Measurements from ENCODE around the gene OR5I1. TPM values are rescaled to one million over a fixed set of nuclear protein-coding genes. Genes with fewer than 3 reads are reported as not detected.

The OR5I1 gene
- total RNA-seq, 1 experiment from 2014 or later: not detected

- H3K36me3 ChIP-seq (ENCODE audit: insufficient read depth, low read length, poor library complexity, severe bottlenecking): no peaks in the 10 kb centered on the region
- ChIA-PET CTCF (no interaction called here), POLR2A (ENCODE audit: low non-redundant PET) (no interaction called here)
- no peaks in the 10 kb centered on the region for H3K4me1 ChIP-seq (ENCODE audit: insufficient read depth, low read length, poor library complexity, severe bottlenecking)
- DNase-seq (ENCODE audit: low spot score): no peak
- no TSS peak for BruUV-seq (replicated peaks)
- no peak overlapping the region for H3K4me3 ChIP-seq (ENCODE audit: low read depth, low read length, poor library complexity, severe bottlenecking)
- no peaks in the 10 kb centered on the region for H3K27me3 ChIP-seq (replicated peaks; ENCODE audit: insufficient read depth, low read depth, low read length, poor library complexity)
- intact Hi-C loops (cut with micrococcal nuclease; ENCODE audit: unreplicated experiment): no loop called here
- no peaks in the 10 kb centered on the region for H3K9me3 ChIP-seq (ENCODE audit: low read depth, low read length, poor library complexity, severe bottlenecking)
- TF ChIP-seq EZH2 (IDR thresholded peaks at IDR 0.05; ENCODE audit: borderline replicate concordance, low read depth, low read length, poor library complexity, severe bottlenecking) (no peak), CTCF (conservative IDR thresholded peaks at IDR 0.05; ENCODE audit: low read depth, low read length) (no peak)
- no peak overlapping the region for H3K27ac ChIP-seq (ENCODE audit: low read depth, low read length, poor library complexity, severe bottlenecking)
Observed at GRCh38 chr11:55949330-55949729, 13.1 kb upstream of the OR5I1 start.

GRCh38 chr11:55942785-55943392 lies 6.7 kb upstream of the OR5I1 start:
- peak; percentile 50 for DNase-seq (ENCODE audit: low spot score)
- ChIA-PET CTCF (no interaction called here), POLR2A (ENCODE audit: low non-redundant PET) (no interaction called here)
- BruUV-seq (replicated peaks): no TSS peak
- H3K9me3 ChIP-seq (ENCODE audit: low read depth, low read length, poor library complexity, severe bottlenecking): no peaks in the 10 kb centered on the region
- intact Hi-C loops (cut with micrococcal nuclease; ENCODE audit: unreplicated experiment): loop anchor here (1.0 kb wide), 1 partner anchor 840 kb away; no protein-coding TSS in a partner anchor
- H3K27me3 ChIP-seq (replicated peaks; ENCODE audit: insufficient read depth, low read depth, low read length, poor library complexity): no peaks in the 10 kb centered on the region
- no peak overlapping the region for H3K27ac ChIP-seq (ENCODE audit: low read depth, low read length, poor library complexity, severe bottlenecking)
- no peak overlapping the region for H3K4me3 ChIP-seq (ENCODE audit: low read depth, low read length, poor library complexity, severe bottlenecking)
- peak; percentile 67 for TF ChIP-seq CTCF (conservative IDR thresholded peaks at IDR 0.05; ENCODE audit: low read depth, low read length)
- no peak for TF ChIP-seq EZH2 (IDR thresholded peaks at IDR 0.05; ENCODE audit: borderline replicate concordance, low read depth, low read length, poor library complexity, severe bottlenecking)
- no peaks in the 10 kb centered on the region for H3K36me3 ChIP-seq (ENCODE audit: insufficient read depth, low read length, poor library complexity, severe bottlenecking)
- H3K4me1 ChIP-seq (ENCODE audit: insufficient read depth, low read length, poor library complexity, severe bottlenecking): no peaks in the 10 kb centered on the region

- no peaks in the 10 kb centered on the region for H3K27me3 ChIP-seq (replicated peaks; ENCODE audit: insufficient read depth, low read depth, low read length, poor library complexity)
- DNase-seq (ENCODE audit: low spot score): no peak
- H3K4me3 ChIP-seq (ENCODE audit: low read depth, low read length, poor library complexity, severe bottlenecking): no peak overlapping the region
- H3K9me3 ChIP-seq (ENCODE audit: low read depth, low read length, poor library complexity, severe bottlenecking): no peaks in the 10 kb centered on the region
- intact Hi-C loops (cut with micrococcal nuclease; ENCODE audit: unreplicated experiment): no loop called here
- ChIA-PET CTCF (no interaction called here), POLR2A (ENCODE audit: low non-redundant PET) (no interaction called here)
- no TSS peak for BruUV-seq (replicated peaks)
- H3K27ac ChIP-seq (ENCODE audit: low read depth, low read length, poor library complexity, severe bottlenecking): no peak overlapping the region
- TF ChIP-seq EZH2 (IDR thresholded peaks at IDR 0.05; ENCODE audit: borderline replicate concordance, low read depth, low read length, poor library complexity, severe bottlenecking): no peak
- no peak for TF ChIP-seq CTCF (conservative IDR thresholded peaks at IDR 0.05; ENCODE audit: low read depth, low read length)
- H3K4me1 ChIP-seq (ENCODE audit: insufficient read depth, low read length, poor library complexity, severe bottlenecking): no peaks in the 10 kb centered on the region
- no peaks in the 10 kb centered on the region for H3K36me3 ChIP-seq (ENCODE audit: insufficient read depth, low read length, poor library complexity, severe bottlenecking)
Observed at GRCh38 chr11:55920537-55920936, 15.7 kb downstream of the OR5I1 start.

Measured in A673 (cell line).